22Rv1 (cell line): ENCODE results near the gene CCM2.

Source experiments
- CTCF ChIP-seq: fragments of 450-650 bp; IDR thresholded peaks from 2 replicates; pipeline ENCODE4 v1.5.1; 2017; ENCODE audit warnings: mild to moderate bottlenecking
- ZFX ChIP-seq: fragments of 450-650 bp; IDR thresholded peaks from 2 replicates; pipeline ENCODE4 v1.6.1; 2017; ENCODE audit warnings: antibody characterized with exemption, borderline replicate concordance

DNA sequence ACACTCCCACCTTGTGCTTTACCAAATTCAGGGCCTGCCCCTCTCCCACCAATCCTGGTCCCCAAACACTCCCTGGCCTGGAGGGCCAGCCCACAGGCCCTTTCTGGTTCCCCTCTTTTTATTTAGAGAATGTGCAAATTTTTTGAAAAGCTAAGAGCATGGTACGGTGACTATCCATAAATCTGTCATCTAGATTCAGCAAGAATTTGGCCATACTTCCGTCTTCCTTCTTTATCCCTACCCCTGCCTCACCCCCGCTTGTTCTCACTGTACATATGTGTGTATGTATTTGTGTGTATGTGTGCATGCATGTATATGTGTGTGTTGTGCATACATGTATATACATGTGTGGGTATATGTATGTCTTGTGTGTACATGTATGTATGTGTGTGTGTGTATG, 119.5 kb downstream of the CCM2 start:
- TF ChIP-seq CTCF (no peak), ZFX (no peak)
